HL-60 (cell line): ENCODE measurements around the gene ABHD16B.

Experiments used
- GABPA ChIP-seq: IDR thresholded peaks from 2 replicates; pipeline ENCODE4 v1.6.1; 2012; ENCODE audit warnings: low read depth
- SPI1 ChIP-seq: IDR thresholded peaks from 2 replicates; pipeline ENCODE4 v1.6.1; 2012; ENCODE audit warnings: low read depth, mild to moderate bottlenecking, borderline replicate concordance
- TF ChIP-seq, protein P1 (sequence below): IDR thresholded peaks from one replicate; pipeline ENCODE4 v1.5.1; 2011; ENCODE audit warnings: low read length, control low read depth, inconsistent platforms; ENCODE audit not compliant: insufficient read depth
- TF ChIP-seq, protein P2 (sequence below): IDR thresholded peaks from 2 replicates; pipeline ENCODE4 v1.6.1; 2012; ENCODE audit warnings: low read depth; ENCODE audit not compliant: insufficient replicate concordance

DNA sequence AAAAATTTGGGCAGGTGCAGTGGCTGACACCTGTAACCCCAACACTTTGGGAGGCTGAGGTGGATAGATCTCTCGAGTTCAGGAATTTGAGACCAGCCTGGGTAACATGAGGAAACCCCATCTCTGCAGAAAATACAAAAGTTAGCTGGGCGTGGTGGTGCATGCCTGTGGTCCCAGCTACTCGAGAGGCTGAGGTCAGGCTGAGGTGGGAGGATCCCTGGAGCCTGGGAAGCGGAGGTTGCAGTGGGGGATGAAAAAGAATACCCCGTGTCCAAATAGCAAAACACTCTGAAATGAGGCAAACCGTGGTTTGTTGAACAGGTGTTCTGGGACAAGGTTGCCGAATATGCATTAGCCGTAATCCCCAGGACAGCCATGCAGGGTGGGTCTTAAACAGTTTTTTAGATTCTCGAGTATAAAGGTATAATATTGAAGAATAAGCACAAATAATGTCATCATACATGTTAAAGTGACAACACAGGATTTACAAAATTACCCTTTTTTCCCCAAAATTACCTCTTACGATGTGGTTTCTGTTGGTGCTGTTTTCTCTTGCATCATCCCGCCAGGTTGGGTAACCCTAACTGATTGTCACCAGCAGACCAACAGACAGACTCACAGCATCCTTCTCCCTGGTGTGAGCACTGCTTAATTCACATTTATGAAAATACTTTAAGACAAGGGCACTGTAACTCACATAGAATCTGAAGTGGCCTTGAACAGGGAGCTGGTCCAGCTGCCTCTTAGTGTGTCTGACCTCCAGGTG, 42.7 kb downstream of the ABHD16B start:
- TF ChIP-seq, protein P1, sequence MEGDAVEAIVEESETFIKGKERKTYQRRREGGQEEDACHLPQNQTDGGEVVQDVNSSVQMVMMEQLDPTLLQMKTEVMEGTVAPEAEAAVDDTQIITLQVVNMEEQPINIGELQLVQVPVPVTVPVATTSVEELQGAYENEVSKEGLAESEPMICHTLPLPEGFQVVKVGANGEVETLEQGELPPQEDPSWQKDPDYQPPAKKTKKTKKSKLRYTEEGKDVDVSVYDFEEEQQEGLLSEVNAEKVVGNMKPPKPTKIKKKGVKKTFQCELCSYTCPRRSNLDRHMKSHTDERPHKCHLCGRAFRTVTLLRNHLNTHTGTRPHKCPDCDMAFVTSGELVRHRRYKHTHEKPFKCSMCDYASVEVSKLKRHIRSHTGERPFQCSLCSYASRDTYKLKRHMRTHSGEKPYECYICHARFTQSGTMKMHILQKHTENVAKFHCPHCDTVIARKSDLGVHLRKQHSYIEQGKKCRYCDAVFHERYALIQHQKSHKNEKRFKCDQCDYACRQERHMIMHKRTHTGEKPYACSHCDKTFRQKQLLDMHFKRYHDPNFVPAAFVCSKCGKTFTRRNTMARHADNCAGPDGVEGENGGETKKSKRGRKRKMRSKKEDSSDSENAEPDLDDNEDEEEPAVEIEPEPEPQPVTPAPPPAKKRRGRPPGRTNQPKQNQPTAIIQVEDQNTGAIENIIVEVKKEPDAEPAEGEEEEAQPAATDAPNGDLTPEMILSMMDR = no peak
- TF ChIP-seq GABPA = no peak
- no peak for TF ChIP-seq SPI1
- TF ChIP-seq, protein P2, sequence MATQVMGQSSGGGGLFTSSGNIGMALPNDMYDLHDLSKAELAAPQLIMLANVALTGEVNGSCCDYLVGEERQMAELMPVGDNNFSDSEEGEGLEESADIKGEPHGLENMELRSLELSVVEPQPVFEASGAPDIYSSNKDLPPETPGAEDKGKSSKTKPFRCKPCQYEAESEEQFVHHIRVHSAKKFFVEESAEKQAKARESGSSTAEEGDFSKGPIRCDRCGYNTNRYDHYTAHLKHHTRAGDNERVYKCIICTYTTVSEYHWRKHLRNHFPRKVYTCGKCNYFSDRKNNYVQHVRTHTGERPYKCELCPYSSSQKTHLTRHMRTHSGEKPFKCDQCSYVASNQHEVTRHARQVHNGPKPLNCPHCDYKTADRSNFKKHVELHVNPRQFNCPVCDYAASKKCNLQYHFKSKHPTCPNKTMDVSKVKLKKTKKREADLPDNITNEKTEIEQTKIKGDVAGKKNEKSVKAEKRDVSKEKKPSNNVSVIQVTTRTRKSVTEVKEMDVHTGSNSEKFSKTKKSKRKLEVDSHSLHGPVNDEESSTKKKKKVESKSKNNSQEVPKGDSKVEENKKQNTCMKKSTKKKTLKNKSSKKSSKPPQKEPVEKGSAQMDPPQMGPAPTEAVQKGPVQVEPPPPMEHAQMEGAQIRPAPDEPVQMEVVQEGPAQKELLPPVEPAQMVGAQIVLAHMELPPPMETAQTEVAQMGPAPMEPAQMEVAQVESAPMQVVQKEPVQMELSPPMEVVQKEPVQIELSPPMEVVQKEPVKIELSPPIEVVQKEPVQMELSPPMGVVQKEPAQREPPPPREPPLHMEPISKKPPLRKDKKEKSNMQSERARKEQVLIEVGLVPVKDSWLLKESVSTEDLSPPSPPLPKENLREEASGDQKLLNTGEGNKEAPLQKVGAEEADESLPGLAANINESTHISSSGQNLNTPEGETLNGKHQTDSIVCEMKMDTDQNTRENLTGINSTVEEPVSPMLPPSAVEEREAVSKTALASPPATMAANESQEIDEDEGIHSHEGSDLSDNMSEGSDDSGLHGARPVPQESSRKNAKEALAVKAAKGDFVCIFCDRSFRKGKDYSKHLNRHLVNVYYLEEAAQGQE = no peak
